ENCODE measurements around the gene GPALPP1.

- peak; percentile 83 for TF ChIP-seq CTCF (IDR thresholded peaks at IDR 0.05; ENCODE audit: low read depth, low read length, poor library complexity, severe bottlenecking)
- no peak for TF ChIP-seq EZH2phosphoT487 (IDR thresholded peaks at IDR 0.05; ENCODE audit: borderline replicate concordance, low read length)
Observed at GRCh38 chr13:44969551-44970484, 19.5 kb upstream of the GPALPP1 start.

All from DOHH2 (cell line).